ENCODE data around the gene FCAR.
"Not testable (repeated sequence)": the region's sequence is repeated elsewhere in the genome, so short reads cannot be mapped to it uniquely, and the experiment has no call there.

The FCAR gene

DNA sequence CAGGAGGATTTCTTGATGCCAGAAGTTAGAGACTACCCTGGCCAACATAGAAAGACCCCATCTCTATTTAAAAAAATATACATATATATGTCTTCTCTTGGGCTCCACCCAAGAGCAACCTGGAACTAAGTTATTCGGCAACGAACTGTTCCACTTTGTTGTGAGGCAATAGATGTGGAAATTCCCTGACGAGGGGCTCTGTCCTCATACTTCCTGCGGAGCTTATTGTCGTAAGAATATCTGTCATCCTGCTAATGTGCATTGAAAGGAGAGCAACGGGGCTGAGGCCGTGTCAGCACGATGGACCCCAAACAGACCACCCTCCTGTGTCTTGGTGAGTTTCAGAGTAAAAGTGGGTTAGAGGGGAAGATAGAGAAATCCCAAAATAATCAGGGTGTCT is at the start of gene FCAR:
TSS of gene FCAR (plus strand) at position 246 of the 400 bp plus-strand sequence. CDS start at position 301, 55 bp downstream.
- DNase-seq, result no peak

DNA sequence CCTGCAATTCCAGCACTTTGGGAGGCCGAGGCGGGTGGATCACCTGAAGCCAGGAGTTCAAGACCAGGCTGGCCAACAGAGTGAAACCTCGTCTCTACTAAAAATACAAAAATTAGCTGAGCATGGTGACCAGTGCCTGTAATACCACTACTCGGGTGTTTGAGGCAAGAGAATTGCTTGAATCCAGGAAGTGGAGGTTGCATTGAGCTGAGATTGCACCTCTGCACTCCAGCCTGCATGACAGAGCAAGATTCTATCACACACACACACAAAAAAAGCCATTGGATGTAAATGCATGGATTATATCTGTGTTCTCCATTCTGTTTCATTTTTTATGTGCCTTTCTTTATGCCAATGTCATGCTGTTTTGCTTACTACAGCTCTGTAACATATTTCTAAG is 49.6 kb upstream of the FCAR start:
- DNase-seq, result not testable (repeated sequence)

DNA sequence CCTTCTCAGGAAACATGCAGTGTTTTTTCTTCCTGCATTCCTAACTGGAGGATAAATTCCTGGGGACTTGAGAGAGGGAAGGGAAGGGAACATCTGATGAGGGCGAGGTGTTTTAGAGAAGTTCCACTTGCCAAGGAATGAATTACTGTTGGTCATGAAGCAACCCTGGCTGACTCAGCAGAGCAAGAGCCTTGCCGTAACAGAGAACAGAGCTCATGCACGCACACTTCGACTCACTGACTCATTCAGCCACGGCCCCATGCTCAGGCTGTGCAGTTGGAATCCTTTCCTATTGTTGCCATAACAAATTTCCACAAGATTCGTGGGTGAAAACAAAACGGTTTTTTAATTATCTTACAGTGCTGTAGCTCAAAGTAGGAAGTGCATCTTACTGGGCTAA is 48.7 kb upstream of the FCAR start:
- DNase-seq, result not testable (repeated sequence)

DNA sequence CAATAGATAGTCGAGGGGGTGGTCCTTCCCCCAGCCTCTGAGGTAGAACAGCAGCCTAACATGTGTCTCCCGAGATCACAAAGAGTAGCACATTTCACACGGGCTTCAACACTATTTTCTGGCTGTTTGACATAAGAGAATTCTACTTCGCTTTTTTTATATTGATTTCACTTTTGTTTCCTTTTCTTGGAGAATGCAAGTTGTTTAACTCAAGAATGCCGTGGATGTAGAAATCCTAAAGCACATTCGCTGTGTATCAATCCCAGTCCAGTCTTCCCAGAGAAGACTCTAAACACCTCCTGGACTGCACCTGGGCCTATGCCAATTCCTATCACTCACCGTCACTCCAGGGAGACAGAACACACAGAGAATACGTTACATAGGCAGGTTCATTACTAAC is 46.0 kb upstream of the FCAR start:
- DNase-seq, result not testable (repeated sequence)

DNA sequence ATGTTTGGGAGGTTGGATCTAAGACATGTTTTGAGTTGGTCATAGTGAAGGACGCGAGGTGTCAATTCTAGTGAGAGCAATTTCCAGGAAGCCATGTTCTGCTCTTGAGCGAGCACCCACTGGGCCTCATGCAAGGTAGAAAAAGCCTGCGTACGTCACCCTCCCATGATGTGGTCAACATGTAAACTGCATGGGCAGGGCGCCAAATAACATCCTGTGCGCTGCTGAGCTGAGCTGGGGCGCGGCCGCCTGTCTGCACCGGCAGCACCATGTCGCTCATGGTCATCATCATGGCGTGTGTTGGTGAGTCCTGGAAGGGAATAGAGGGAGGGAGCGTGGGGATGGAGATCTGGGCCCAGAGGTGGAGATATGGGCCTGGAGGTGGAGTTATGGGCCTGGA is 41.5 kb upstream of the FCAR start, which contains the start of gene KIR2DS4:
TSS of gene KIR2DS4 (plus strand) at position 181 of the 400 bp plus-strand sequence.
- DNase-seq, result not testable (repeated sequence)

DNA sequence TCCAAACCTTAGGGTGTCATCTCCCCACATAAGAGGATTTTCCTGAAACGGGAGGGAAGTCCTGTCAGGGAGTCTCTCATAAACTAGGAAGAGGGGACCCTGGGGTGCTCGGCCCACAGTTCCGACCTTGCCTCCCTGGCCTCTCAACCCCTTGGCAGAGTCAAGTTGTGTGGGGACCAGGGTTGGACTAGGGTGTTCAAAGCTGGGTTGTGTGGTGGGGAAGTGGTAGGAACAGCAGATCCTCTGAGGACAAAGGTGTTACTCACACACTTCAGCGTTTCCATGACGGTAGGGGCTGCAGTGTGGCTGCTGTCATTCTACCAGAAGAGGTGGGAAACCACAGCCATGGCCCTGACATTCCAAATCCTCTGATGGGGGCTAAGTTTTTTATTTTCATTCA is 38.9 kb upstream of the FCAR start:
- not testable (repeated sequence) for DNase-seq

DNA sequence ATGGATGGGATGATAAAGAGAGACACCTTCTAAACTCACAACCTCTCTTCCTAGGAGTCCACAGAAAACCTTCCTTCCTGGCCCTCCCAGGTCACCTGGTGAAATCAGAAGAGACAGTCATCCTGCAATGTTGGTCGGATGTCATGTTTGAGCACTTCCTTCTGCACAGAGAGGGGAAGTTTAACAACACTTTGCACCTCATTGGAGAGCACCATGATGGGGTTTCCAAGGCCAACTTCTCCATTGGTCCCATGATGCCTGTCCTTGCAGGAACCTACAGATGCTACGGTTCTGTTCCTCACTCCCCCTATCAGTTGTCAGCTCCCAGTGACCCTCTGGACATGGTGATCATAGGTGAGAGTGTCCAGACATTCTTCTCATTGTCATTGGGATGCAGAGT is 36.5 kb upstream of the FCAR start:
- DNase-seq, result not testable (repeated sequence)

DNA sequence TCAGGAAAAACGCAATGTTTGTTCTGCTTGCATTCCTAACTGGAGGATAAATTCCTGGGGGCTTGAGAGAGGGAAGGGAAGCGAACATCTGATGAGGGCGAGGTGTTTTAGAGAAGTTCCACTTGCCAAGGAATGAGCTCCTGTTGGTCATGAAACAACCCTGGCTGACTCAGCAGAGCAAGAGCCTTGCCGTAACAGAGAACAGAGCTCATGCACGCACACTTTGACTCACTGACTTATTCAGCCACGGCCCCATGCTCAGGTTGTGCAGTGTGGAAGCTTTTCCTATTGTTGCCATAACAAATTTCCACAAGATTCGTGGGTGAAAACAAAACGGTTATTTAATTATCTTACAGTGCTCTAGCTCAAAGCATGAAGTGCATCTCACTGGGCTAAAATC is 30.9 kb upstream of the FCAR start:
- not testable (repeated sequence) for DNase-seq

DNA sequence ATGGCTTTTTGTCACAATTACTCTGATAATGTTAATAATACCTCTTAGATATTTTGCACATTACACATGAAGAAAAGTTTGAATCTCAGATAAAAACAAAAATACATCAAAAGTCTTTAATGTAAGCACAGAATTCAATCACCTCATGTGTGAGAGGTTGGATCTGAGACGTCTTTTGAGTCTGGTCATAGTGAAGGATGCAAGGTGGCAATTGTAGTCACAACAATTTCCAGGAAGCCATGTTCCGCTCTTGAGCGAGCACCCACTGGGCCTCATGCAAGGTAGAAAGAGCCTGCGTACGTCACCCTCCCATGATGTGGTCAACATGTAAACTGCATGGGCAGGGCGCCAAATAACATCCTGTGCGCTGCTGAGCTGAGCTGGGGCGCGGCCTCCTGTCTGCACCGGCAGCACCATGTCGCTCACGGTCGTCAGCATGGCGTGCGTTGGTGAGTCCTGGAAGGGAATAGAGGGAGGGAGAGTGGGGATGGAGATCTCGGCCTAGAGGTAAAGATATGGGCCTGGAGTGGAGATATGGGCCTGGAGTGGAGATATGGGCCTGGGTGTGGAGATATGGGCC is 23.9 kb upstream of the FCAR start, which contains the start of gene KIR3DL2:
TSS of gene KIR3DL2 (plus strand) at position 383 of the 580 bp plus-strand sequence. CDS start at position 416, 33 bp downstream.
- not testable (repeated sequence) for DNase-seq

DNA sequence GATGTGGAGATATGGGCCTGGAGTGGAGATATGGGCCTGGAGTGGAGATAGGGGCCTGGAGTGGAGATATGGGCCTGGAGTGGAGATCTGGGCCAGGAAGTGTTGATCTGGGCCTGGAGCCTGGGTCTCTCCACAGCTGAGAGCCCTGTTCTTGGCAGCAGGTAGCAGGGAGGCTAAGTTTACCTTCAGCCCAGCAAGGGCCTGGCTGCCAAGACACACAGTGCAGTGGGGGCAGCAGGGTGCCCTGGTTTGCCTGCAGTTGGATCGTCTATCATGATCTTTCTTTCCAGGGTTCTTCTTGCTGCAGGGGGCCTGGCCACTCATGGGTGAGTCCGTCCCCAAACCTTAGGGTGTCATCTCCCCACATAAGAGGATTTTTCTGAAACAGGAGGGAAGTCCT is 23.1 kb upstream of the FCAR start:
- no peak for DNase-seq

DNA sequence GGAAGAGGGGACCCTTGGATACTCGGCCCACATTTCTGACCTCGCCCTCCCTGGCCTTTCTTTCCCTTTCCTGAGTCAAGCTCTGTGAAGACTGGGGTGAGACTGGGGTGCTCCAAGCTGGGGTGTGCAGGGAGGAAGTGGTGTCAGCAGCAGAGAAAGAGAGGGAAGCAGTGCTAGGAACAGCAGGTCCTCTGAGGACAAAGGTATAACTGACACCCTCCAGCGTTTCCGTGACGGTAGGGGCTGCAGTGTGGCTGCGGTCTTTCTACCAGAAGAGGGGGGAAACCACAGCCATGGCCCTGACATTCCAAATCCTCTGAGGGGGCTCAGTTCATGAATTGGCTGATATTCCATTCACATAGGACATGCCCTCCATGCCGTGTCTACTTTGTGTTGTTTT is 22.7 kb upstream of the FCAR start:
- no peak for DNase-seq

DNA sequence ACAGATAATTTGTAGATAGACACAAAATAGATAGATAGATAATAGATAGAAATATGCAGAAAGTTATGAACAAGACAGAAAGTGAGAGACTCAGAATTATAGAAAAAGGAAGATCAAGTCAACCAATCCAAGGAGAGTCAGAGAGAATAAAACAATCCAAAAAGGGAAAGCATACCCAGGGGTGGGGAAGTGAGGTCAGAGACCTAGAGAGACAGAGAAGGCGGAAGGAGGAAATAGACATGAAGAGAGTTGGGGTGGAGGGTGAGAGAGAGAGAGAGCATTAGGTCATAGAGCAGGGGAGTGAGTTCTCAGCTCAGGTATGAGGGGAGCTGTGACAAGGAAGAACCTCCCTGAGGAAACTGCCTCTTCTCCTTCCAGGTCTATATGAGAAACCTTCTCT is 18.8 kb upstream of the FCAR start:
- not testable (repeated sequence) for DNase-seq

DNA sequence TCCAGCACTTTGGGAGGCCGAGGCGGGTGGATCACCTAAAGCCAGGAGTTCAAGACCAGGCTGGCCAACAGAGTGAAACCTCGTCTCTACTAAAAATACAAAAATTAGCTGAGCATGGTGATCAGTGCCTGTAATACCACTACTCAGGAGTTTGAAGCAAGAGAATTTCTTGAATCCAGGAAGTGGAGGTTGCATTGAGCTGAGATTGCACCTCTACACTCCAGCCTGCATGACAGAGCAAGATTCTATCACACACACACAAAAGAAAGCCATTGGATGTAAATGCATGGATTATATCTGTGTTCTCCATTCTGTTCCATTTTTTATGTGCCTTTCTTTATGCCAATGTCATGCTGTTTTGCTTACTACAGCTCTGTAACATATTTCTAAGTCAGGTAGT is 15.6 kb upstream of the FCAR start:
- DNase-seq, result not testable (repeated sequence)

DNA sequence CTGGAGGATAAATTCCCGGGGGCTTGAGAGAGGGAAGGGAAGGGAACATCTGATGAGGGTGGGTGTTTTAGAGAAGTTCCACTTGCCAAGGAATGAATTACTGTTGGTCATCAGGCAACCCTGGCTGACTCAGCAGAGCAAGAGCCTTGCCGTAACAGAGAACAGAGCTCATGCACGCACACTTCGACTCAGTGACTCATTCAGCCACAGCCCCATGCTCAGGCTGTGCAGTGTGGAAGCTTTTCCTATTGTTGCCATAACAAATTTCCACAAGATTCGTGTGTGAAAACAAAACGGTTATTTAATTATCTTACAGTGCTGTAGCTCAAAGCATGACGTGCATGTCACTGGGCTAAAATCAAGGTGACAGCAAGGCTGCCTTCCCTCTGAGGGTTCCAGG is 14.6 kb upstream of the FCAR start:
- DNase-seq, result not testable (repeated sequence)

DNA sequence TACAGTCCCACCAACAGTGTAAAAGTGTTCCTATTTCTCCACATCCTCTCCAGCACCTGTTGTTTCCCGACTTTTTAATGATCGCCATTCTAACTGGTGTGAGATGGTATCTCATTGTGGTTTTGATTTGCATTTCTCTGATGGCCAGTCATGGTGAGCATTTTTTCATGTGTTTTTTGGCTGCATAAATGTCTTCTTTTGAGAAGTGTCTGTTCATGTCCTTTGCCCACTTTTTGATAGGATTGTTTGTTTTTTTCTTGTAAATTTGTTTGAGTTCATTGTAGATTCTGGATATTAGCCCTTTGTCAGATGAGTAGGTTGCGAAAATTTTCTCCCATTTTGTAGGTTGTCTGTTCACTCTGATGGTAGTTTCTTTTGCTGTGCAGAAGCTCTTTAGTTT is 10.6 kb upstream of the FCAR start:
- DNase-seq, result not testable (repeated sequence)

DNA sequence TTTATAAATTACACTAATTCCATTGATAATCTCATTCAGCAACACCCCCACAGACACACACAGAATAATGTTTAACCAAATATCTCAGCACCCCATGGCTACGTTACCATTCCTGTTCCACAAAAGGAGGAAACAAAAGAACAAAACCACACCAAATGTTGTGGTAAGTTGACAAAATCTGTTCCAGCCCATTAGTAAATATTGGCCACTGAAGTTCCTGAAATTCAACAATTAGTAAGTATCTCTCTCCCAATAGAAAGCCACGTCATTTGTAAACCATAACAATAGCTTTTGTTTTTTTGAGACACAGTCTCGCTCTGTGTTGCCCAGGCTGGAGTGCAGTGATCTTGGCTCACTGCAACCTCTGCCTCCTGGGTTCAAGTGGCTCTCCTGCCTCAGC is 2.3 kb upstream of the FCAR start:
- no peak for DNase-seq

DNA sequence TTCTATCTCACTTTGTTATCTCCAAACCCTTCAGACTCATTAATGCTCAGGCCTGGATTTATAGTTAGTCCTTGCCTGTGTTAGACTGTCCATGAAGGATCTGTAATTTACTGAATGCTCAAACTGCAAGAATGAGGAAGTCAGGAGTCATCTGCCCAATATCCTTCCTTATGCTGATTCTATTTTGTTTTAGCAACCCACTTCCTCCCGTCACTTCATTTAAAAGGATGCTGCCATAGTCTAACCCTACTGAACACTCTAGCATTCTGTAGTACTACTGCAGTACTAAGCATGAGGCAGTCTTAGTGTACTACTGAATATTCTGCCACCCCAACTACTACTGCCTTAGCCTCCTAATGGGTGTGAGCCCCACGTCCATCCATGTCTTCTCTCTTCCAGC is 1.5 kb downstream of the FCAR start:
- DNase-seq, result no peak

DNA sequence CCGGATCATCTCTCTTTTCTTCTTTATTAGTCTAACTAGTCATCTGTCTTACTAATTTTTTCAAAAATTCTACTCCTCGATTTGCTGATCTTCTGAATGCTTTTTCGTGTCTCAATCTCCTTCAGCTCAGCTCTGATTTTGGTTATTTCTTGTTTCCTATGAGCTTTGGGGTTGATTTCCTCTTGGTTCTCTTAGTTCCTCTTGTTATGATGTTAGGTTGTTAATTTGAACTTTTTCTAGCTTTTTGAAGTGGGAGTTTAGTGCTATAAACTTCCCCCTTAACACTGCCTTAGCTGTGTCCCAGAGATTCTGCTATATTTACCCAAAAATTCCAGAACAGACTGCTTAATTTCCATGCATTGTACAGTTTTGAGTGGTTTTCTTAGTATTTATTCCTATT is 3.4 kb downstream of the FCAR start:
- no peak for DNase-seq

DNA sequence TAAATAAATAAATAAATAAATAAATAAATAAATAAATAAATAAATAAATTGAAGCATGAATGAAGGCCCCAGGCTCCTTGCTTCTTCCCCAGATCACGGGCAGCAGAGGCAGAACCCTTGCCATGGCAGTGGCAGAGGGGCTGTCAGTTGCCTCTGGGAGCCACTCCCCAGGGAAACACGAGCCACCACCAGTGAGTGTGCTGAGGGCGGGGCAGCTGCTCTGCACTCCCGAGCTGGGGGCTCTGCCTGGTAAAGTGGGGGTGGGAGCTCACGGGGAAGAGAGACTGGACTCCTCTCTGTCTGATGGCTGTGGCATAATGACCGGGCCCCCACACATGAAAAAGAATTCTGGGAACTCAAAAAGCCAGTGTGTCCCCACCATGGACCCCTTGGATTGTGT is 7.8 kb downstream of the FCAR start:
- no peak for DNase-seq

DNA sequence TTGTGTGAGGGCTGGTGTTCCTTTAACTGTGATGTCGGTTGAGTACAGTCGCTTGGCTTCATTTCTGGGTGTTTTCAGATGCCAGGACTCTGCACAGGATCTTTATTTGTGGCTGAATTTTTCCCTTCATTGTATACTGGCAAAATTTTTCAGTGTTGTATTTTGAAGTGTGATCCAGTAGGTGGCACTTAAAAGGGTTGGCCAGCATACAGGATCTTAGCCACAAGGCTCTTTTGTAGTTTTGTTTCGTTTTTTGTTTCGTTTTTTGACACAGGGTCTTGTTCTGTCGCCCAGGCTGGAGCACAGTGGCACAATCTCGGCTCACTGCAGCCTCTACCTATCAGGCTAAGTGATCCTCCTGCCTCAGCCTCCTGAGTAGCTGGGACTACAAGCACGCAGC is 8.7 kb downstream of the FCAR start:
- DNase-seq, result no peak

DNA sequence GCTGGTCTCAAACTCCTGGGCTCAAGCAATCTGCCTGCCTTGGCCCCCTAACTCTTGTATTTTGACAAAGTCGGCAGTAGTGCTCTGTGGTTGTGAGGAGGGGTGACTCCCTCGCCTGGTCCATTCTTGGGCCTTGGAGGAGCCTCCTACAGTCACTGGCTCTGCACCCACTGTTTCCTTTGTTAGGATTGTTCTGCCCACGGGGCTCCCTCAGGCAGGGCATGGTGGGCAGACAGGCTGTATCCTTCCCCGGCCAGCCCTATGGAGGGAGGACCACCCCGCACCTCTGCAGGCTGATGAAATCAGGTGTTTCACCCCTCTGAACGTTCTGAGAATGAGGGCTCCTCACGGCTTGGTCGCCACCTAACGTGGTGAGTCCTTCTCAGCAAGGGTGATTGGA is 9.2 kb downstream of the FCAR start:
- no peak for DNase-seq

DNA sequence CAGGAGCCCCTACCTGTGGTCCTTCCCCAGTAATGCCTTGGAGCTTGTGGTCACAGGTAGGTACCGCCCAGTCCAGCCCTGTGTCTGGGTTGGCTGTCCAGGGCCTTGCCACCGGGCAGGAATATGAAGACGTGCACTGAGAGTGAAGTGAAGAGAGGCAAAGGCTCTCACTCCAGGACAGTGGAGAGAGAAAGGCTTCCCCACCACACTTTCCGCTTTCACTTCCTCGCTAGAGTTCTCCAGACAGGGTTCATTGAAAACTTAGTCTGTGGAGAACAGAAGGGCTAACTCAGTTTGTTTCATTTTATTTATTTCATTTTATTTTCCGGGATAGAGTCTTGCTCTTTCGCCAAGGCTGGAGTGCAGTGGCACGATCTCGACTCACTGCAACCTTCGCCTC is 14.2 kb downstream of the FCAR start:
- no peak for DNase-seq

DNA sequence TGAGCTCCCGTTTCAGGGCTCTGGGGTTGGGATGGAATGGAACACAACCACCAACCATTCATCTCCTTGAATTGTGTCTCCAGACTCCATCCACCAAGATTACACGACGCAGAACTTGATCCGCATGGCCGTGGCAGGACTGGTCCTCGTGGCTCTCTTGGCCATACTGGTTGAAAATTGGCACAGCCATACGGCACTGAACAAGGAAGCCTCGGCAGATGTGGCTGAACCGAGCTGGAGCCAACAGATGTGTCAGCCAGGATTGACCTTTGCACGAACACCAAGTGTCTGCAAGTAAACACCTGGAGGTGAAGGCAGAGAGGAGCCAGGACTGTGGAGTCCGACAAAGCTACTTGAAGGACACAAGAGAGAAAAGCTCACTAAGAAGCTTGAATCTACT is 15.5 kb downstream of the FCAR start:
- DNase-seq, result no peak

DNA sequence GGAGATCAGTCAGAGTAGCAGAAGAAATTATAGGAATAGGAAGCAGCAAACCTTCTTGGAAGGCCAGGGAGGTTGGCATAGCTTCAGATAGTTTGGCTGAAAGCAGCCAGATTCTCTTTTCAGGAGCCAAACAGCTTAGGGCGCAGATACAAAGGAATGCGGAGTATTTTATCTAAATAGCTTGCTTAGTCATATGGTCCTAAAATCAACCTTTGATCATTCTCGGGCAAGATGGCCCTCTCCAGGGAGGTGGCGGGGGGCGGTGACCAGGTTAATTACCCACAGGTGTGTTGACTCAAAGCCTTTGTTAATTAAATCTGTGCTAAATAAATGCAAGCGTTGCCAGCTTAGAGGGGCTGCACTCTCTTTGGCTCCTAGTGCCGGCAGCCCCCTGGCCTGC is 19.4 kb downstream of the FCAR start:
- DNase-seq, result no peak

DNA sequence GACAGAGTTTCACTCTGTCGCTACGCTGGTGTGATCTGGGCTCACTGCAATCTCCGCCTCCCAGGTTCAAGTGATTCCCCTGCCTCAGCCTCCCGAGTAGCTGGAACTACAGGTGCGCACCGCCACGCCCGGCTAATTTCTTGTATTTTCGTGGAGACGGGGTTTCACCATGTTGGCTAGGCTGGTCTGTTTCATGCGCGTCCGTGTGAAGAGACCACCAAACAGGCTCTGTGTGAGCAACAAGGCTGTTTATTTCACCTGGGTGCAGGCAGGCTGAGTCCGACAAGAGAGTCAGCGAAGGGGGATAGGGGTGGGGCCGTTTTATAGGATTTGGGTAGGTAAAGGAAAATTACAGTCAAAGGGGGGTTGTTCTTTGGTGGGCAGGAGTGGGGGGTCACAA is 20.1 kb downstream of the FCAR start:
- not testable (repeated sequence) for DNase-seq

Measured in stimulated activated naive CD4-positive, alpha-beta T cell (primary cell).